ENCODE results near the gene HYAL3. TPM values are rescaled to one million over a fixed set of nuclear protein-coding genes. Genes with fewer than 3 reads are reported as not detected.

The HYAL3 gene
- total and polyA plus RNA-seq, 2 of the 13 experiments (the other 11 are each of a cell fraction or from before 2014, with no cell fraction given) = 5.5 to 10.4 TPM

DNA sequence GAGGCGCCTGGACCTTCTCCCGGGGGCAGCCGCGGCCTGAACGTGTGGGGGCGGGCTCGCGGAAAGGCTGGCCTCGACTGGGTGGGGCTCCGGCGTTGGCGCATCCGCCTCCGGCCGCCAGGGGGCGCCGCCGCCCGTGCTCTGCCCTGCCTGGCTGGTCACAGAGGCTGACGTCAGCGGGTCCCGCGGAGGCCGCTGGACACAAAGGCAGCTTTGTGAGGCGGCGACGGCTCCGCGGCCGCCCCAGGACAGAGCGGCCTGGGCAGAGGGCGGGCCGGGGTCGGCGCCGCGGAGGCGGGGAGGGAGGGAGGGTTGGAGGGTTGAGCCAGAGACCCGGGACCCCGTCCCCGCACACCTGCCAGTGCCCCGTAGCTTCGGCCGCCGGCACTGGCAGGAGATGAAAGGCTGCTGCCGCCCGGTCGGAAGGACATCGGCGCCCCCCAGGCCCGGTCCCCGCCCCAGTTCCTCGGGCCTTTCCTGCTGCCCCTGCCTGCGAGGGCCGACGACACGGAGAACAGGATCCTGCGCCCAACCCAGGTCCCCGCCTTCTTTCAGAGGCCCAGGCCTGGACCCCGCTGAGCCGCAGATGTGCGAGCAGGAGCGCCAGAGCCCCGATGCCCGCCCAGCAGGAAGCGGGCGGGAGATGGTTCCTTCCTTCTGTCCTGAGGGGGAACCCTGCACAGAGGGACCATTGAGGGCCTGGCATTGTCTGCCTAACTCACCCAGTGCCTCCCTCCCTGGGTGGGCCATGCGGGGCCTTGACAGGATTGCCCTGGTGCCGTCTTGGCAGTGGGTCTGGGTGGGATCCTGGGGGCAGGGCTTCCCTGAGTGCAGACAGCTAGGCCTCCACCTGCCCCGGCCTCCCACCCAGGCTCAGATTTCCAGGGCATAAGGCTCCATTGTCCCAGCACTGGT is 38.9 kb downstream of the HYAL3 start (continued):
- TF ChIP-seq, protein P1, sequence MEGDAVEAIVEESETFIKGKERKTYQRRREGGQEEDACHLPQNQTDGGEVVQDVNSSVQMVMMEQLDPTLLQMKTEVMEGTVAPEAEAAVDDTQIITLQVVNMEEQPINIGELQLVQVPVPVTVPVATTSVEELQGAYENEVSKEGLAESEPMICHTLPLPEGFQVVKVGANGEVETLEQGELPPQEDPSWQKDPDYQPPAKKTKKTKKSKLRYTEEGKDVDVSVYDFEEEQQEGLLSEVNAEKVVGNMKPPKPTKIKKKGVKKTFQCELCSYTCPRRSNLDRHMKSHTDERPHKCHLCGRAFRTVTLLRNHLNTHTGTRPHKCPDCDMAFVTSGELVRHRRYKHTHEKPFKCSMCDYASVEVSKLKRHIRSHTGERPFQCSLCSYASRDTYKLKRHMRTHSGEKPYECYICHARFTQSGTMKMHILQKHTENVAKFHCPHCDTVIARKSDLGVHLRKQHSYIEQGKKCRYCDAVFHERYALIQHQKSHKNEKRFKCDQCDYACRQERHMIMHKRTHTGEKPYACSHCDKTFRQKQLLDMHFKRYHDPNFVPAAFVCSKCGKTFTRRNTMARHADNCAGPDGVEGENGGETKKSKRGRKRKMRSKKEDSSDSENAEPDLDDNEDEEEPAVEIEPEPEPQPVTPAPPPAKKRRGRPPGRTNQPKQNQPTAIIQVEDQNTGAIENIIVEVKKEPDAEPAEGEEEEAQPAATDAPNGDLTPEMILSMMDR (CRISPR knock-in tag; IDR thresholded peaks at IDR 0.05) = peak; percentile 92
- TF ChIP-seq NFYC (CRISPR knock-in tag; IDR thresholded peaks at IDR 0.05) (0 out of 2 replicates have a peak, but pooled peaks have one; percentile 19), ZNF574 (CRISPR knock-in tag; IDR thresholded peaks at IDR 0.05) (peak; percentile 94), HDAC1 (CRISPR knock-in tag; IDR thresholded peaks at IDR 0.05) (peak; percentile 83), ZNF703 (CRISPR knock-in tag; IDR thresholded peaks at IDR 0.05; ENCODE audit: borderline replicate concordance) (peak; percentile 93; the same call in 1 of the 2 replicates), MYC (CRISPR knock-in tag; IDR thresholded peaks at IDR 0.05; ENCODE audit: borderline replicate concordance) (peak; percentile 72; the same call in 1 of the 2 replicates), KLF6 (CRISPR knock-in tag; IDR thresholded peaks at IDR 0.05) (peak; percentile 85), ZNF883 (CRISPR knock-in tag; IDR thresholded peaks at IDR 0.05; ENCODE audit: not compliant biosample characterization) (no peak), ZNF264 (CRISPR knock-in tag; IDR thresholded peaks at IDR 0.05) (no peak), ZFAT (CRISPR knock-in tag; conservative IDR thresholded peaks at IDR 0.05) (no peak; the same call in 1 of the 2 replicates), ZNF430 (CRISPR knock-in tag; IDR thresholded peaks at IDR 0.05) (peak; percentile 65), POLR2AphosphoS5 (IDR thresholded peaks at IDR 0.05; ENCODE audit: low read depth, low read length) (peak; percentile 71), ZNF784 (CRISPR knock-in tag; IDR thresholded peaks at IDR 0.05; ENCODE audit: borderline replicate concordance) (peak; percentile 49; the same call in 1 of the 2 replicates), HCFC1 (IDR thresholded peaks at IDR 0.05; ENCODE audit: low read depth, low read length) (0 out of 2 replicates have a peak, but pooled peaks have one; percentile 8), DPF2 (CRISPR knock-in tag; IDR thresholded peaks at IDR 0.05; ENCODE audit: borderline replicate concordance, low read depth) (no peak), ZNF296 (CRISPR knock-in tag; conservative IDR thresholded peaks at IDR 0.05) (peak; percentile 51; the same call in 1 of the 2 replicates), ZNF335 (CRISPR knock-in tag; IDR thresholded peaks at IDR 0.05) (no peak), ZMAT3 (CRISPR knock-in tag; conservative IDR thresholded peaks at IDR 0.05) (no peak), TARDBP (CRISPR knock-in tag; IDR thresholded peaks at IDR 0.05) (peak; percentile 70; the same call in 1 of the 2 replicates), KDM5A (IDR thresholded peaks at IDR 0.05; ENCODE audit: borderline replicate concordance, low read length) (no peak), ZNF17 (CRISPR knock-in tag; IDR thresholded peaks at IDR 0.05) (no peak)
- TF ChIP-seq, protein P2, sequence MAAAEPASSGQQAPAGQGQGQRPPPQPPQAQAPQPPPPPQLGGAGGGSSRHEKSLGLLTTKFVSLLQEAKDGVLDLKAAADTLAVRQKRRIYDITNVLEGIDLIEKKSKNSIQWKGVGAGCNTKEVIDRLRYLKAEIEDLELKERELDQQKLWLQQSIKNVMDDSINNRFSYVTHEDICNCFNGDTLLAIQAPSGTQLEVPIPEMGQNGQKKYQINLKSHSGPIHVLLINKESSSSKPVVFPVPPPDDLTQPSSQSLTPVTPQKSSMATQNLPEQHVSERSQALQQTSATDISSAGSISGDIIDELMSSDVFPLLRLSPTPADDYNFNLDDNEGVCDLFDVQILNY (CRISPR knock-in tag; conservative IDR thresholded peaks at IDR 0.05) = no peak
